IPS DF 6.9 (cell line): Measurements from ENCODE around the gene CLEC4G.

Source experiments
- DNase-seq: peaks from one replicate; pipeline ENCODE4 v3.0.0-alpha.2; 2013; ENCODE audit warnings: low read depth, low spot score
- H3K27ac ChIP-seq: one replicate; pipeline ENCODE4 v1.5.1; 2013; ENCODE audit warnings: low read length, control low read depth
- H3K27me3 ChIP-seq: 2 replicates; pipeline ENCODE4 v1.6.1; 2013; ENCODE audit warnings: mild to moderate bottlenecking, low read length; ENCODE audit not compliant: control insufficient read depth, insufficient read depth
- H3K36me3 ChIP-seq: 2 replicates; pipeline ENCODE4 v1.6.1; 2013; ENCODE audit warnings: low read length; ENCODE audit not compliant: control insufficient read depth, insufficient read depth
- H3K4me1 ChIP-seq: 2 replicates; pipeline ENCODE4 v1.6.1; 2013; ENCODE audit warnings: low read length; ENCODE audit not compliant: control insufficient read depth, insufficient read depth
- H3K4me3 ChIP-seq: 2 replicates; pipeline ENCODE4 v1.5.1; 2013; ENCODE audit warnings: mild to moderate bottlenecking, low read length
- H3K9me3 ChIP-seq: 2 replicates; pipeline ENCODE4 v1.6.1; 2013; ENCODE audit warnings: low read length, inconsistent platforms; ENCODE audit not compliant: control insufficient read depth, insufficient read depth
- WGBS: extraction: QIAGEN DNeasy Blood & Tissue Kit; methylation state at CpG from one replicate; pipeline ENCODE4 v1.1.7; 2013; ENCODE audit warnings: mixed read lengths, missing lambda C conversion rate; ENCODE audit not compliant: insufficient read length, insufficient coverage; 5-methylcytosine and 5-hydroxymethylcytosine counted together

Gene CLEC4G

GRCh38 chr19:7732045-7732444, at the start of gene CLEC4G:
Gene CLEC4G, minus strand, starts transcription at chr19:7732110. Its CDS starts 8 bp downstream, at chr19:7732102.
- Histone ChIP-seq H3K9me3 (no peaks in the 10 kb centered on the region), H3K4me1 (peaks cover 1% of the 10 kb centered on the region; the same call in 1 of the 2 replicates), H3K36me3 (no peaks in the 10 kb centered on the region), H3K27me3 (peaks cover 4% of the 10 kb centered on the region; the same call in 1 of the 2 replicates), H3K4me3 (no peak within 1 kb of the TSS; the same call in 1 of the 2 replicates), H3K27ac (no peak within 1 kb of the TSS)
- no peak for DNase-seq
- no CpG with 5 or more reads among the region's 9 CpGs for WGBS

- WGBS, result no CpG with 5 or more reads among the region's 12 CpGs
- DNase-seq, result no peak
- Histone ChIP-seq H3K4me3 (no peak overlapping the region), H3K27me3 (no peaks in the 10 kb centered on the region), H3K36me3 (no peaks in the 10 kb centered on the region), H3K4me1 (no peaks in the 10 kb centered on the region), H3K27ac (no peak overlapping the region), H3K9me3 (no peaks in the 10 kb centered on the region)
Measured at GRCh38 chr19:7781157-7781556, 49.2 kb upstream of the CLEC4G start.

GRCh38 chr19:7779631-7780486, 47.9 kb upstream of the CLEC4G start:
- H3K4me1 ChIP-seq, result no peaks in the 10 kb centered on the region
- no peak overlapping the region for H3K4me3 ChIP-seq
- no peak overlapping the region for H3K27ac ChIP-seq
- DNase-seq, result no peak
- no peaks in the 10 kb centered on the region for H3K36me3 ChIP-seq
- no peaks in the 10 kb centered on the region for H3K9me3 ChIP-seq
- WGBS, result no CpG with 5 or more reads among the region's 26 CpGs
- H3K27me3 ChIP-seq, result no peaks in the 10 kb centered on the region

- DNase-seq, result no peak
- H3K9me3 ChIP-seq, result no peaks in the 10 kb centered on the region
- no CpG with 5 or more reads among the region's 5 CpGs for WGBS
- no peak overlapping the region for H3K27ac ChIP-seq
- no peaks in the 10 kb centered on the region for H3K27me3 ChIP-seq
- H3K4me1 ChIP-seq, result no peaks in the 10 kb centered on the region
- H3K4me3 ChIP-seq, result no peak overlapping the region
- no peaks in the 10 kb centered on the region for H3K36me3 ChIP-seq
Measured at GRCh38 chr19:7778081-7778480, 46.2 kb upstream of the CLEC4G start.

- no peaks in the 10 kb centered on the region for H3K4me1 ChIP-seq
- H3K27ac ChIP-seq, result no peak overlapping the region
- H3K36me3 ChIP-seq, result no peaks in the 10 kb centered on the region
- no peak for DNase-seq
- no CpG with 5 or more reads among the region's 9 CpGs for WGBS
- no peaks in the 10 kb centered on the region for H3K27me3 ChIP-seq
- H3K9me3 ChIP-seq, result no peaks in the 10 kb centered on the region
- H3K4me3 ChIP-seq, result no peak overlapping the region
Measured at GRCh38 chr19:7775761-7776160, 43.9 kb upstream of the CLEC4G start.

- no peak overlapping the region for H3K4me3 ChIP-seq
- WGBS, result no CpG with 5 or more reads among the region's 9 CpGs
- H3K36me3 ChIP-seq, result no peaks in the 10 kb centered on the region
- no peaks in the 10 kb centered on the region for H3K27me3 ChIP-seq
- H3K4me1 ChIP-seq, result no peaks in the 10 kb centered on the region
- no peaks in the 10 kb centered on the region for H3K9me3 ChIP-seq
- no peak overlapping the region for H3K27ac ChIP-seq
- DNase-seq, result no peak
Measured at GRCh38 chr19:7773841-7774240, 41.9 kb upstream of the CLEC4G start.

- DNase-seq, result no peak
- H3K27me3 ChIP-seq, result no peaks in the 10 kb centered on the region
- H3K27ac ChIP-seq, result no peak overlapping the region
- H3K4me1 ChIP-seq, result no peaks in the 10 kb centered on the region
- no peak overlapping the region for H3K4me3 ChIP-seq
- H3K9me3 ChIP-seq, result no peaks in the 10 kb centered on the region
- H3K36me3 ChIP-seq, result no peaks in the 10 kb centered on the region
- WGBS, result no CpG with 5 or more reads among the region's 8 CpGs
Measured at GRCh38 chr19:7772752-7773291, 40.9 kb upstream of the CLEC4G start.

- no peak overlapping the region for H3K4me3 ChIP-seq
- no CpG with 5 or more reads among the region's 8 CpGs for WGBS
- H3K36me3 ChIP-seq, result no peaks in the 10 kb centered on the region
- H3K9me3 ChIP-seq, result no peaks in the 10 kb centered on the region
- H3K4me1 ChIP-seq, result no peaks in the 10 kb centered on the region
- H3K27ac ChIP-seq, result no peak overlapping the region
- no peak for DNase-seq
- no peaks in the 10 kb centered on the region for H3K27me3 ChIP-seq
Measured at GRCh38 chr19:7771072-7771471, 39.2 kb upstream of the CLEC4G start.

GRCh38 chr19:7769171-7769570, 37.3 kb upstream of the CLEC4G start:
- no peak overlapping the region for H3K4me3 ChIP-seq
- WGBS, result no CpG with 5 or more reads among the region's 2 CpGs
- DNase-seq, result no peak
- no peaks in the 10 kb centered on the region for H3K9me3 ChIP-seq
- H3K27me3 ChIP-seq, result no peaks in the 10 kb centered on the region
- H3K36me3 ChIP-seq, result no peaks in the 10 kb centered on the region
- H3K4me1 ChIP-seq, result no peaks in the 10 kb centered on the region
- no peak overlapping the region for H3K27ac ChIP-seq

GRCh38 chr19:7767487-7767886, 35.6 kb upstream of the CLEC4G start:
- WGBS, result no CpG with 5 or more reads among the region's 4 CpGs
- H3K27me3 ChIP-seq, result no peaks in the 10 kb centered on the region
- H3K9me3 ChIP-seq, result no peaks in the 10 kb centered on the region

More at GRCh38 chr19:7767487-7767886, 35.6 kb upstream of the CLEC4G start:
- no peak overlapping the region for H3K4me3 ChIP-seq
- no peak overlapping the region for H3K27ac ChIP-seq
- DNase-seq, result no peak
- H3K36me3 ChIP-seq, result no peaks in the 10 kb centered on the region
- H3K4me1 ChIP-seq, result no peaks in the 10 kb centered on the region
